WI38 (cell line): ENCODE results near the gene STH.

Experiments
- H3K4me3 ChIP-seq: 2 replicates; pipeline ENCODE4 v1.5.1; 2011; ENCODE audit warnings: low read depth, mild to moderate bottlenecking, control low read depth, low read length
- CTCF ChIP-seq: IDR thresholded peaks from 2 replicates; pipeline ENCODE4 v1.5.1; 2012; ENCODE audit warnings: low read depth, mild to moderate bottlenecking, control low read depth, low read length

The STH gene

GRCh38 chr17:45967378-45967777 is 31.7 kb upstream of the STH start:
- no peak for TF ChIP-seq CTCF
- no peak overlapping the region for H3K4me3 ChIP-seq

- no peak overlapping the region for H3K4me3 ChIP-seq
These were observed 30.3 kb upstream of the STH start for GRCh38 chr17:45968732-45969131.

GRCh38 chr17:45969726-45970125 is 29.3 kb upstream of the STH start:
- no peak for TF ChIP-seq CTCF
- no peak overlapping the region for H3K4me3 ChIP-seq

More at GRCh38 chr17:45968732-45969131, 30.3 kb upstream of the STH start:
- no peak for TF ChIP-seq CTCF

GRCh38 chr17:45970659-45971058 is 28.4 kb upstream of the STH start:
- H3K4me3 ChIP-seq, result no peak overlapping the region
- no peak for TF ChIP-seq CTCF

GRCh38 chr17:45971698-45972141 is 27.3 kb upstream of the STH start:
- no peak for TF ChIP-seq CTCF
- H3K4me3 ChIP-seq, result no peak overlapping the region

- H3K4me3 ChIP-seq, result no peak overlapping the region
These were observed 26.5 kb upstream of the STH start for GRCh38 chr17:45972531-45972930.

More at GRCh38 chr17:45972531-45972930, 26.5 kb upstream of the STH start:
- no peak for TF ChIP-seq CTCF
